SH-SY5Y (cell line): ENCODE measurements around the gene SPTBN5.

Experiments used
- GATA2 ChIP-seq: IDR thresholded peaks from 2 replicates; pipeline ENCODE4 v1.6.1; 2011; ENCODE audit warnings: mild to moderate bottlenecking, low read depth, low read length
- GATA3 ChIP-seq: IDR thresholded peaks from 2 replicates; pipeline ENCODE4 v1.6.1; 2011; ENCODE audit warnings: low read depth, mild to moderate bottlenecking, low read length, moderate library complexity

- TF ChIP-seq GATA2 (no peak), GATA3 (no peak)
Measured at GRCh38 chr15:41915255-41915994, 21.6 kb upstream of the SPTBN5 start.
